ENCODE measurements around the gene CCDC195.

CCDC195 gene

GRCh38 chr2:224716201-224716600, at the start of gene CCDC195:
CCDC195 (minus strand) TSS chr2:224716365; CDS start chr2:224716365, 0 bp downstream.
- no peak for TF ChIP-seq Cebpa-rat (IDR thresholded peaks at IDR 0.05)
- H3K4me3 ChIP-seq: no peak within 1 kb of the TSS

GRCh38 chr2:224764565-224765236, 48.5 kb upstream of the CCDC195 start:
- no peak overlapping the region for H3K4me2 ChIP-seq
- H3K36me3 ChIP-seq: peaks cover 98% of the 10 kb centered on the region
- H3K4me3 ChIP-seq: no peak overlapping the region
- peaks cover 18% of the 10 kb centered on the region for H3K4me1 ChIP-seq
- H3K27me3 ChIP-seq: no peaks in the 10 kb centered on the region
- H4K20me1 ChIP-seq: peaks cover 7% of the 10 kb centered on the region
- peaks cover 42% of the 10 kb centered on the region for H3K9me3 ChIP-seq
- H3K27ac ChIP-seq: no peak overlapping the region
- H3K9ac ChIP-seq: no peak overlapping the region
- TF ChIP-seq Cebpa-rat (IDR thresholded peaks at IDR 0.05): no peak

More at GRCh38 chr2:224716201-224716600, at the start of gene CCDC195:
- no peak within 1 kb of the TSS for H3K4me2 ChIP-seq
- H4K20me1 ChIP-seq: no peaks in the 10 kb centered on the region
- H3K27me3 ChIP-seq: no peaks in the 10 kb centered on the region
- no peak within 1 kb of the TSS for H3K27ac ChIP-seq
- no peak within 1 kb of the TSS for H3K9ac ChIP-seq
- H3K9me3 ChIP-seq: peaks cover 4% of the 10 kb centered on the region; the same call in 1 of the 2 replicates
- no peaks in the 10 kb centered on the region for H3K4me1 ChIP-seq
- H3K36me3 ChIP-seq: no peaks in the 10 kb centered on the region

- peaks cover 7% of the 10 kb centered on the region; the same call in 1 of the 2 replicates for H3K4me1 ChIP-seq
- H3K4me2 ChIP-seq: no peak overlapping the region
- peaks cover 56% of the 10 kb centered on the region for H3K36me3 ChIP-seq
- no peak for TF ChIP-seq Cebpa-rat (IDR thresholded peaks at IDR 0.05)
- no peak overlapping the region for H3K4me3 ChIP-seq
- no peaks in the 10 kb centered on the region for H4K20me1 ChIP-seq
- peaks cover 48% of the 10 kb centered on the region for H3K9me3 ChIP-seq
- no peak overlapping the region for H3K27ac ChIP-seq
- no peak overlapping the region for H3K9ac ChIP-seq
- H3K27me3 ChIP-seq: no peaks in the 10 kb centered on the region
These were observed 41.9 kb upstream of the CCDC195 start for GRCh38 chr2:224757934-224758548.

- H3K4me3 ChIP-seq: no peak overlapping the region
- H3K4me2 ChIP-seq: no peak overlapping the region
- H3K36me3 ChIP-seq: peaks cover 15% of the 10 kb centered on the region
- no peak overlapping the region for H3K9ac ChIP-seq
- no peak overlapping the region for H3K27ac ChIP-seq
- TF ChIP-seq Cebpa-rat (IDR thresholded peaks at IDR 0.05): no peak
- no peaks in the 10 kb centered on the region for H4K20me1 ChIP-seq
- no peaks in the 10 kb centered on the region for H3K27me3 ChIP-seq
- peaks cover 7% of the 10 kb centered on the region; the same call in 1 of the 2 replicates for H3K4me1 ChIP-seq
- peaks cover 27% of the 10 kb centered on the region for H3K9me3 ChIP-seq
These were observed 37.8 kb upstream of the CCDC195 start for GRCh38 chr2:224753743-224754540.

- no peak overlapping the region for H3K9ac ChIP-seq
- no peak overlapping the region for H3K4me2 ChIP-seq
- H3K27me3 ChIP-seq: no peaks in the 10 kb centered on the region
- H3K27ac ChIP-seq: no peak overlapping the region
- no peaks in the 10 kb centered on the region for H3K36me3 ChIP-seq
- peaks cover 9% of the 10 kb centered on the region for H3K9me3 ChIP-seq
- no peak overlapping the region for H3K4me3 ChIP-seq
- H3K4me1 ChIP-seq: peaks cover 7% of the 10 kb centered on the region; the same call in 1 of the 2 replicates
- H4K20me1 ChIP-seq: no peaks in the 10 kb centered on the region
- no peak for TF ChIP-seq Cebpa-rat (IDR thresholded peaks at IDR 0.05)
These were observed 36.0 kb upstream of the CCDC195 start for GRCh38 chr2:224751996-224752698.

- H3K4me2 ChIP-seq: no peak overlapping the region
- H3K27me3 ChIP-seq: no peaks in the 10 kb centered on the region
- 0 out of 2 replicates have a peak, but pooled peaks cover 1% of the 10 kb centered on the region for H3K9me3 ChIP-seq
- no peak overlapping the region for H3K27ac ChIP-seq
- no peaks in the 10 kb centered on the region for H3K36me3 ChIP-seq
- no peak for TF ChIP-seq Cebpa-rat (IDR thresholded peaks at IDR 0.05)
- no peaks in the 10 kb centered on the region for H4K20me1 ChIP-seq
- H3K4me3 ChIP-seq: no peak overlapping the region
- H3K9ac ChIP-seq: no peak overlapping the region
- H3K4me1 ChIP-seq: no peaks in the 10 kb centered on the region
These were observed 33.0 kb upstream of the CCDC195 start for GRCh38 chr2:224749136-224749535.

GRCh38 chr2:224747765-224748164, 31.6 kb upstream of the CCDC195 start:
- Histone ChIP-seq H3K4me2 (no peak overlapping the region), H3K9me3 (peaks cover 11% of the 10 kb centered on the region; the same call in 1 of the 2 replicates), H3K27ac (no peak overlapping the region), H3K36me3 (no peaks in the 10 kb centered on the region), H3K4me3 (no peak overlapping the region), H4K20me1 (no peaks in the 10 kb centered on the region), H3K27me3 (no peaks in the 10 kb centered on the region), H3K9ac (no peak overlapping the region), H3K4me1 (peaks cover 12% of the 10 kb centered on the region)
- no peak for TF ChIP-seq Cebpa-rat (IDR thresholded peaks at IDR 0.05)

GRCh38 chr2:224736227-224736626, 20.1 kb upstream of the CCDC195 start:
- no peaks in the 10 kb centered on the region for H3K4me1 ChIP-seq
- H4K20me1 ChIP-seq: no peaks in the 10 kb centered on the region
- TF ChIP-seq Cebpa-rat (IDR thresholded peaks at IDR 0.05): no peak
- no peak overlapping the region for H3K4me3 ChIP-seq
- no peak overlapping the region for H3K27ac ChIP-seq
- no peaks in the 10 kb centered on the region for H3K27me3 ChIP-seq
- H3K36me3 ChIP-seq: 0 out of 2 replicates have a peak, but pooled peaks cover 5% of the 10 kb centered on the region
- H3K9me3 ChIP-seq: peaks cover 41% of the 10 kb centered on the region
- no peak overlapping the region for H3K4me2 ChIP-seq
- H3K9ac ChIP-seq: no peak overlapping the region

GRCh38 chr2:224734949-224735348, 18.8 kb upstream of the CCDC195 start:
- no peaks in the 10 kb centered on the region for H4K20me1 ChIP-seq
- no peak for TF ChIP-seq Cebpa-rat (IDR thresholded peaks at IDR 0.05)
- H3K9ac ChIP-seq: no peak overlapping the region
- H3K4me1 ChIP-seq: no peaks in the 10 kb centered on the region
- H3K36me3 ChIP-seq: 0 out of 2 replicates have a peak, but pooled peaks cover 5% of the 10 kb centered on the region
- no peaks in the 10 kb centered on the region for H3K27me3 ChIP-seq
- H3K9me3 ChIP-seq: peaks cover 41% of the 10 kb centered on the region
- H3K27ac ChIP-seq: no peak overlapping the region
- H3K4me3 ChIP-seq: no peak overlapping the region
- H3K4me2 ChIP-seq: no peak overlapping the region

Measured in BLaER1 (cell line).